Mononuclear cell (primary cell): ENCODE results near the gene ESPNL. TPM values are rescaled to one million over a fixed set of nuclear protein-coding genes. Genes with fewer than 3 reads are reported as not detected.
"Not testable (repeated sequence)": the region's sequence is repeated elsewhere in the genome, so short reads cannot be mapped to it uniquely, and the experiment has no call there.

ENCODE experiments used
- H3K27me3 ChIP-seq: 2 replicates; pipeline ENCODE4 v1.6.0; 2011; ENCODE audit warnings: low read length, control low read depth; ENCODE audit not compliant: insufficient read depth
- H3K4me1 ChIP-seq: 2 replicates; pipeline ENCODE4 v1.5.1; 2011; ENCODE audit warnings: mild to moderate bottlenecking, low read length, control low read depth; ENCODE audit not compliant: insufficient read depth
- H3K4me3 ChIP-seq: 2 replicates; pipeline ENCODE4 v1.5.1; 2011; ENCODE audit warnings: mild to moderate bottlenecking, low read length, moderate library complexity
- H3K9me3 ChIP-seq: 2 replicates; pipeline ENCODE4 v1.5.1; 2011; ENCODE audit warnings: low read depth, mild to moderate bottlenecking, control low read depth, low read length
- total RNA-seq: library from RNA; depleted of rRNA; stranded (reverse); fragments of >200 nt; gene quantifications from one replicate; pipeline ENCODE4 v1.2.3, GENCODE V29; 2012

The ESPNL gene
- total RNA-seq, 1 donor = 0.10 TPM

- Histone ChIP-seq H3K4me1 (no peaks in the 10 kb centered on the region), H3K4me3 (no peak overlapping the region), H3K9me3 (peaks cover 12% of the 10 kb centered on the region), H3K27me3 (no peaks in the 10 kb centered on the region)
Observed at GRCh38 chr2:238114851-238115660, 14.9 kb downstream of the ESPNL start.

DNA sequence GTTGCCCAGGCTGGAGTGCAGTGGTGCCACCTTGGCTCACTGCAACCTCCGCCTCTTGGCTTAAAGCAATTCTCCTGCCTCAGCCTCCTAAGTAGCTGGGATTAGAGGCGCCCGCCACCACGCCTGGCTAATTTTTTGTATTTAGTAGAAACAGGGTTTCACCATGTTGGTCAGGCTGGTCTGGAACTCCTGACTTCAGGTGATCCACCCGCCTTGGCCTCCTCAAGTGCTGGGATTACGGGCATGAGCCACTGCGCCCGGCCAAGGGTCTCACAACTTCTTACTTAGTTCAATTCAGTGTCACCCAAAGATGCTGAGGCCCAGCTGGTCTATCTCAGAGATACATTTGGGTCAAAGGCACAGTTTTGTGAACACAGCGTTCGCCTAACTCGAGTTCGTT, 15.6 kb downstream of the ESPNL start:
- H3K4me3 ChIP-seq, H3K27me3 ChIP-seq, H3K4me1 ChIP-seq: not testable (repeated sequence)
- H3K9me3 ChIP-seq = peaks cover 12% of the 10 kb centered on the region

DNA sequence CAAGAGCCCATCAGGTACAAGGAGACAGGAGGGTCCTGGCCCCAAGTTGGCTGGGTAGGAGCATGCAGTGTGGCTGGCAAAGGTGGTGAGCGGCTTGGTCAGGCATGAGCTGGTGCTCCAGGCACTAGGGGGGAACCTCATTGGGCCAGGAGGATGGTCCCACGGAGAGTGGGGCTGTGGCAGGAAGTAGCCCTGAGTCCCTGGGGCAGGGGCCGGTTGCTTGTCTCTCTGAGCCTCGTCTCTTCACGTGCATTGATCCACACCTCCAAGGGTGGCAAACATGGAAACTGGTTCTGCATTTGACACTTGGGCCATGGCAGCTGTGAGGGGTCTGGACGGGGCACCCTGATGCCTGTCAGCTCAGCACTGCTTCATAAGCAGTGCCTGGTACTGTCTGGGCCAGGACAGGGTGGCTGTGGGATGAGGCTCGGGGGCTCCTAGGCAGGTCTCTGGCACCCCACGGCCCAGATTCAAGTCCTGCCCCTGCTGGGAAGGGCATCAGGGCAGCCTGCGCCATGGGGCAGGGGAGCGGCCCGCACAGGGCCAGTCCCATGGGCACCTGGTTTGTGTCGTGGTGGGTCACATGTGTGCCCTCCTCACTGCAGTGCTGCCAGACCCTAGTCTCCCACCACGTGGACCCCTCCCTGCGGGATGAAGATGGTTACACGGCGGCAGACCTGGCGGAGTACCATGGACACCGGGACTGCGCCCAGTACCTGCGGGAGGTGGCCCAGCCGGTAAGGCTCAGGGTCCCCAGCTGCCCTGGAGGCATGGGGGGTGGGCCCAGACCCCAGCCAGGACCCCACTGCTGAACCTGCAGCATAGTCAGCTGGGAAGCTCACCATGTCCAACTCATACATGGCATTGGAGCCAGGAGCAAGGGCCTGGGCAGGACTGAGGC, 16.4 kb downstream of the ESPNL start:
- Histone ChIP-seq H3K4me3 (no peak overlapping the region), H3K9me3 (peaks cover 12% of the 10 kb centered on the region), H3K4me1 (no peaks in the 10 kb centered on the region), H3K27me3 (no peaks in the 10 kb centered on the region)

DNA sequence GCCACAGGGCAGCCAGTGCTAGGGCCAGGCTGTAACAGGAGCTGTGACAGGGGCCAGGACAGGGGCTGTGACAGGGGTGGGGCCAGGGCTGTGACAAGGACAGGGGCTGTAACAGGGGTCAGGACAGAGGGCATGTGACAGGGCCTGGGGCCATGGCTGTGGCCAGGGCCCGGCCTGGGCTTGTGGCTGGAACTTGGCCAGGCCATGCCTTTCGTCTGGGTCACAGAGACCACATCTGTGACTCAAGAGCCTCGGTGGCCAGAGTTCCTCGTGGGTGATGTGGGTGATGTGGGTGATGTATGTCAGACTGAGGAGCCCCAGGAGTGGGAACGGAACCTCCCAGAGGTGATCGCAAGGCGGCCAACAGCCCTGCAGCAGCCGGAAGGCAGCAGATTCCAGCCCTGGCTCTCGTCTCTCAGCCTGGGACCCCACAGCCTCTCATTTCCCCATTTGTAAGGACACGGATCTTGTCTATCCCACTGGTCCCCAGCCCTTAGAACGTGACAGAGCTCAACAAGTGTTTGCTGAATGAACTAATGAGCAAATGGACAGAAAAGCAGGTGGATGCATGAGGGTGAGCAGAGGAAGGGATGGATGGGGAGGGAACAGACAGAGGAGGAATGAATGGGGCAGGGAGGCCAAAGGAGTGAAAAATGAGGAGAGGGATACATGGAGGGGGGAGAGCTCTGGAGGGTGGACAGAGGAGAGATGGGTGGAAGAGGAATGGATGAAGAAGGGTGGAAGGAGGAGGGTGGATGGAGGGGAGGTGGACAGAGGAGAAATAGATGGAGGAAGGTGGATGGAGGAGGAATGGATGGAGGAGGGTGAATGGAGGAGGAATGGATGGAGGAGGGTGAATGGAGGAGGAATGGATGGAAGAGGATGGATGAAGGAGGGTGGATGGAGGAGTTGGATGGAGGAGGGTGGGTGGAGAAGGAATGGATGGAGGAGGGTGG, 17.3 kb downstream of the ESPNL start:
- no peaks in the 10 kb centered on the region for H3K27me3 ChIP-seq
- no peak overlapping the region for H3K4me3 ChIP-seq
- H3K9me3 ChIP-seq = peaks cover 6% of the 10 kb centered on the region
- no peaks in the 10 kb centered on the region for H3K4me1 ChIP-seq

- Histone ChIP-seq H3K4me3 (no peak overlapping the region), H3K4me1 (no peaks in the 10 kb centered on the region), H3K9me3 (no peaks in the 10 kb centered on the region), H3K27me3 (no peaks in the 10 kb centered on the region)
Observed at GRCh38 chr2:238119756-238120462, 19.8 kb downstream of the ESPNL start.

DNA sequence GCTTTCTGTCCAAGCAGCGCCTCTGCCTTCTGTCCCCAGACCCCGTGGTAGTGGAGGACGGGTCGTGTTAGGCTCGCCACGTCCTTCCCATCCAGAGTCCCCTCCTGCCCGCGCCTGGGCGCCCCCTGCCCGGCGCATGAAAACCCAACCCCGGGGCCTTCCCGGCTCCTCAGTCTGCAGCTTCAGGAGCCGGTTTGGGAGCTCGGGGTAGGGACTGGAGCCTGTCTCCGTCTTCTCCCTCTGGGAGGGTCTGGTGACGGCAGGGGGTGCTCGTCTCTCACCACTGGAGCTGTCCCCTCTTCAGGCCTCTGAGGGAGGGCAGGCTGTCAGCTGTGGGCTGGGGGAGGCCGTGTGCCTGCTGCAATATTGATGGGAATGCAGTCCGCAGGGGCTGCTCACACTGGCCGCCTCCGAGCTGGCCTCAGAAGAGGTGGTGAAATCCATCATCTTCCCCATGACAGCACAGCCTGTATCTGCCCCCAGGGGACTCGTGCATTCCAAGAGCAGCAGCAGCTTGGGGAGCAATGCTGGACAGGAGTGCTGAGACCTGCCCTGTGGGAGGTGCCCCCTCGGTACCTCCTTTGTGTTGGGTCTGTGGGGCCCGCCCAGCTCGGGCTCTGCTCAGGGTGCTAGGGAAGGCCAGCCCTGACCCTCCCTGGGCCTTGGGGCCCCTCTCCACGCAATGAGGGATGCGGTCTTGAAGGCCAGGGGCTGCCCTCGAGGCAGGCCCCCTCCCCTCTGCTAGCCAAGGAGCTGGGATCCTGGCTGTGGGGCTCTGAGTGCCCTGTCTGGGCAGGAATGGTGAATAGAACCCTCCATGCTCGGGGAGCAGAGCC, 20.5 kb downstream of the ESPNL start:
- Histone ChIP-seq H3K27me3 (no peaks in the 10 kb centered on the region), H3K4me3 (no peak overlapping the region), H3K4me1 (no peaks in the 10 kb centered on the region), H3K9me3 (no peaks in the 10 kb centered on the region)

DNA sequence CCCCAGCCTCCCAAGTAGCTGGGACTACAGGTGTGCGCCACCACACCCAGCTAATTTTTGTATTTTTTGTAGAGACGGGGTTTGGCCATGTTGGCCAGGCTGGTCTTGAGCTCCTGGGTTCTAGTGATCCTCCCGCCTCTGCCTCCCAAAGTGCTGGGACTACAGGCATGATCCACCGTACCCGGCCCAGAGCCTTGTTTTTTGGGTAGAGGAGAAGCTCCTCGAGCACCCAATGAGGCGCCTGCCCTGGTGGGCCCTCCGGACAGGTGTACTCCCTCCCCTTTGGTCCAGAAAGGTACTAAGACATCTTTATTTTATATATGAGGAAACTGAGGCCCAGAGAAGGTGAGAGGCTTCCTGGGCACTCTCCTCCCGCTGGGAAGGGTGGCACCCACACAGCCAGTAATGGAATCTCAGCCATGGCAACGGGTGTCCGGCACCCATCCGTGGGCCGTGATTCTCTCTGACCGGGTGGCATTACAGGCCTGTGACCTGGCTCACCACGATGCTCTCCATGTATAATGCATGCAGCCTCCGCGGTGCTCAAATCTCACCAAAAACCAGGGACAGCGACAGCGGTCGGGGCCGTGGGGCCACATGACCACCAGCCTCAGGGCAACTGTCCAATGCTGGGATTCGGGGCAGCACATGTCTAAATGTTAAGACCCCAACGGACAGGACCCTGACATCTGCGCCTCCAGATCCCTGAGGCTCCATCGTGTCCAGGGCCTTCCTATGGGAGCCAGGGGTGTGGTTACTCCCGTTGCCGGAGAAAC, 21.6 kb downstream of the ESPNL start:
- H3K4me3 ChIP-seq = no peak overlapping the region
- no peaks in the 10 kb centered on the region for H3K4me1 ChIP-seq
- no peaks in the 10 kb centered on the region for H3K9me3 ChIP-seq
- H3K27me3 ChIP-seq = no peaks in the 10 kb centered on the region

DNA sequence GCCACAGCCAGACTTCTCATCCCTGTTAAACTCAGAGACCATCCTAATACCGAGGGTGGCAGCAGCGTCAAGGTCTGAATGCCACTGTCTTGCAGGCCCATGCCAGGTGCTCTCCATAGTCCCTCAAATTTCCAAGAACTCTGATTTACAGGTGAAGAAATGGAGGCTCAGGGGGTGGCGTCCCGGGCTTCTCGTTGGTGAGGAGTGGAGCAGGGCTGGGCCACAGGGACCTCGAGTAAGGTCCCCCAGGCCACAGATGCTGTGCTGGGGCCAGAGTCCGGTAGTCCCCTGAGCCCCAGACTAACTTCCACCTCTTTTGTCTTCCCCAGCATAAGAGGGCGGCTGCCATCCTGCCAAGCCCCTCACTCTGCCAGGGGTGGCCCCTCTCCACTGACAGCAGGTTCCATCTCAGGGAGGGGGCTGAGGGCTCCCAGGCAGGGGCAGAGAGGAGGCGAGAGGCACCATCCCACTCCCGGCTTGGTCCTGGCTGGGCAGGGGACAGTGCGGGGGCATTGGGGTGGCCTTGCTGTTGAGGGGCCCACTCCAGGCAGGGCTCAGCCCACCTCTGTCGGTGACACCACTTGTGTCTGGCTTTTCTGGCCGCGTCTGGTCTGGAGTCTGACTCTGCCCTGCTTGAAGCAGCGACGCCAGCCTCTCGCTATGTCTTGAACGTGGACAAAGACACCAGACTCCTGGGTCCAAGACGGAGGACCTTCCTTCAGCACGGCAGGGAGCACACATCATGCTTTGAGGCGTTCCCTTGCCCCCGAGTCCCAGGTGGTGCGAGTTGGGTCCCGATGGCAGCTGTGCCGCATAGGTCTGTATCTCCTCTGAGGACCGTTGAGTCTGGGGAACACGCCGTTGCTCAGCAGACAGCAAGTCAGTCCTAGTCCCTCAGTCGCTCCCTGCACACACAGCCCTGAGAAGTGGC, 22.4 kb downstream of the ESPNL start:
- Histone ChIP-seq H3K4me1 (no peaks in the 10 kb centered on the region), H3K27me3 (no peaks in the 10 kb centered on the region), H3K9me3 (no peaks in the 10 kb centered on the region), H3K4me3 (no peak overlapping the region)

GRCh38 chr2:238123218-238123971, 23.3 kb downstream of the ESPNL start:
- Histone ChIP-seq H3K4me1 (no peaks in the 10 kb centered on the region), H3K4me3 (no peak overlapping the region), H3K27me3 (no peaks in the 10 kb centered on the region), H3K9me3 (no peaks in the 10 kb centered on the region)

- H3K9me3 ChIP-seq = no peaks in the 10 kb centered on the region
- no peaks in the 10 kb centered on the region for H3K27me3 ChIP-seq
- H3K4me1 ChIP-seq = no peaks in the 10 kb centered on the region
- no peak overlapping the region for H3K4me3 ChIP-seq
Observed at GRCh38 chr2:238123991-238124470, 23.9 kb downstream of the ESPNL start.

DNA sequence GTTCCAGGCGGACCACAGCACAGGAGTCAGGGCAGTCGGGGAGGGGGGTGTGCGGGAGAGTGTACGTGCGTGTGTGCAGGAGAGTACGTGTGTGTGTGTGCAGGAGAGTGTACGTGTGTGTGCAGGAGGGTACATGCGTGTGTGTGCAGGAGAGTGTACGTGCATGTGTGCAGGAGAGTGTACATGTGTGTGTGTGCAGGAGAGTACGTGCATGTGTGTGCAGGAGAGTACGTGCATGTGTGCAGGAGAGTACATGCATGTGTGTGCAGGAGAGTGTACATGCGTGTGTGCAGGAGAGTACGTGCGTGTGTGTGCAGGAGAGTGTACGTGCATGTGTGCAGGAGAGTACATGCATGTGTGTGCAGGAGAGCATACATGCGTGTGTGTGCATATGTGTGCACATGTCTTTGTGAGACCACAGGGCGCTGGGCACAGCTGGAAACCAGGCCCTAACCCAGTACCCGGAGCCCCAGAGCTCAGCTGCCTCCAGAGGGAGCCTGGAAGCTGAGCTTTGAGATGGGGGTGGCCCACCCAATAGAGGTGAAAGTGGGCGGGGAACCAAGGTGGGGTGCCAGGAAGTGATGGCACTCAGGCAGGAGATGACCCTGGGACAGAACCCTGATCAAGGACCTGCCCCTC, 24.5 kb downstream of the ESPNL start:
- Histone ChIP-seq H3K27me3 (no peaks in the 10 kb centered on the region), H3K4me1 (no peaks in the 10 kb centered on the region), H3K4me3 (no peak overlapping the region), H3K9me3 (no peaks in the 10 kb centered on the region)
